ENCODE measurements around the gene LHX8.
"Not testable (repeated sequence)": the region's sequence is repeated elsewhere in the genome, so short reads cannot be mapped to it uniquely, and the experiment has no call there.

LHX8 gene

DNA sequence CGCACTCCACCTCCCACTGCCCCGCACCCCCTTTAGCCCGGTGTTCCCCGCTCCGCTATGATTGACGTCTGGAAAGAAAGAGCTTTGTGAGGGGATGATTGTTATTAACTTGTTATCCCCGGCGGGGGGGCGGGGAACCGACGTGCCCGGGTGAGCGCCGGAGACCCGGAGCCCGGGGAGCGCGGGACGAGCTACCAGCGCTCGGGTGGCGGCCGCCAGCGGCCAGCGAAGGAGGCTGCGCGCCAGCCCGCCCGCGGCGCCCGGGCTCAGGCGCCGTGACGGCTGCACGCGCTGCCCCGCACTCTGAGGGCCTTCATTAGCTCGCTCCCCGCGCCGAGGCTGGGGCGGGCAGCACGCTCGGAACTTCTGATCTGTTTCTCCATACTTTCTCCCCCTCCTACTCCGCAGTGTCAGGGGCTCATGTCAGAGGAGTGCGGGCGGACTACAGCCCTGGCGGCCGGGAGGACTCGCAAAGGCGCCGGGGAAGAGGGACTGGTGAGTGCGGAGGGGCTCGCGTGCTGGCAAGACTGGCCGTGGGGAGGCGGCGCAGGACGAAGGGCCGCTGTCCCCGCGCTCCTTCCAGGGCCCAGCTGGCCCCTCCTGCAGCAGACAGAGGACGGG, 2.1 kb downstream of the LHX8 start:
- Mint-ChIP-seq H3K27ac (ENCODE audit: low read depth) (no peak overlapping the region), H3K4me3 (peak overlapping the region; percentile 14), H3K27me3 (peaks cover 64% of the 10 kb centered on the region), H3K4me1 (no peaks in the 10 kb centered on the region), H3K36me3 (ENCODE audit: insufficient read depth) (no peaks in the 10 kb centered on the region), H3K9me3 (peaks cover 6% of the 10 kb centered on the region)
- ATAC-seq (replicated peaks; ENCODE audit: extremely low read depth, poor library complexity, severe bottlenecking) (no peak), DNase-seq (ENCODE audit: low spot score in 2 of 2) (no peak)

DNA sequence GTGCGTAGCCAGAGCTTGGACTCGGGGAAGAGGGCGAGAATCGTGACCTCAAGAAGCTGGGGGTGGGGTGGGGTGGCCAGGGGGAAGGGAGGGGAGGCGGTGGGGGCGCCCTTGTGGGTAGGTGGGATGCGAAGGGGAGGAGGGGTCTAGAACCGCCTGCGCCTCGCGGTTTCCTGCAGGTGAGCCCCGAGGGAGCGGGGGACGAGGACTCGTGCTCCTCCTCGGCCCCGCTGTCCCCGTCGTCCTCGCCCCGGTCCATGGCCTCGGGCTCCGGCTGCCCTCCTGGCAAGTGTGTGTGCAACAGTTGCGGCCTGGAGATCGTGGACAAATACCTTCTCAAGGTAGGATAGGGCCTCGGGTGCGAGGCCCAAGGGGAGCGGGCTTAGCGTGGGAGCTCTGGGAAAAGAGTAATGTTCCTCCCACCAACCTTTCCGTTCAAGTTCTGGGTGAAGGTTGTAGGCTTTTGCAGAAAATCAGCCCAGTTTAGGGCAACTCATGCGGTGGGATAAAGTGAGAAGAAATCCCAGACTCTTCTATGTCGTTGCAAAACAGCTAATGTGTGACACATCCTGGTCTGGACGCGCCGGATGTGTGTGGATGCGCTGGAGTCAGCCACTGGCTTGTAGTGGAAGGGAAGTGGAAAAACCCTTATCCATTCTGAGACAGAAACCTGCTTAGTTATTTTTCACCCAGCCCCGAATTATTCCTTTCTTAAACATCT, 2.9 kb downstream of the LHX8 start:
- Mint-ChIP-seq H3K4me1 (no peaks in the 10 kb centered on the region), H3K27me3 (peaks cover 56% of the 10 kb centered on the region), H3K27ac (ENCODE audit: low read depth) (no peak overlapping the region), H3K4me3 (no peak overlapping the region), H3K9me3 (peaks cover 6% of the 10 kb centered on the region), H3K36me3 (ENCODE audit: insufficient read depth) (no peaks in the 10 kb centered on the region)
- ATAC-seq (replicated peaks; ENCODE audit: extremely low read depth, poor library complexity, severe bottlenecking) = no peak
- no peak for DNase-seq (ENCODE audit: low spot score in 2 of 2)

DNA sequence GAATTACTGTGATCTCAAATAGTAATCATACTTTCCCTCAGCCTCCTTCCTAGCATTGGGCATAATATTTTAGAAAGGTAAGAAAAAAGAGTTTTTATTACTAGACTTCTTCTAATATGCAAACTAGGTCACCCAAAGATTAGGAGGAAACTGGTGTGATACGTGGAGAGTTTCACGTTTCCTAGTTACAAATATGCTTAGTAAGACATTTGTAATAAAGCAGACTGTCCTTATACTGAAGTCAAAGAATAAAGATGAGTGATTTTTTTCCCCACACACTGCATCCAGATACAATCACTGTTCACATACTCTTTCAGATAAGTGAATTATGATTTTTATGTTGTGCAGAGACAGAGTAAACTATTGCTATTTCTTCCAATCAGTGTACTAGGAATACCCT, 17.9 kb downstream of the LHX8 start:
- no peak for DNase-seq (ENCODE audit: low spot score in 2 of 2)
- no peaks in the 10 kb centered on the region for H3K36me3 Mint-ChIP-seq (ENCODE audit: insufficient read depth)
- H3K27ac Mint-ChIP-seq (ENCODE audit: low read depth) = no peak overlapping the region
- no peak for ATAC-seq (replicated peaks; ENCODE audit: extremely low read depth, poor library complexity, severe bottlenecking)
- no peaks in the 10 kb centered on the region for H3K27me3 Mint-ChIP-seq
- H3K4me3 Mint-ChIP-seq = no peak overlapping the region
- H3K9me3 Mint-ChIP-seq = peaks cover 5% of the 10 kb centered on the region
- no peaks in the 10 kb centered on the region for H3K4me1 Mint-ChIP-seq

DNA sequence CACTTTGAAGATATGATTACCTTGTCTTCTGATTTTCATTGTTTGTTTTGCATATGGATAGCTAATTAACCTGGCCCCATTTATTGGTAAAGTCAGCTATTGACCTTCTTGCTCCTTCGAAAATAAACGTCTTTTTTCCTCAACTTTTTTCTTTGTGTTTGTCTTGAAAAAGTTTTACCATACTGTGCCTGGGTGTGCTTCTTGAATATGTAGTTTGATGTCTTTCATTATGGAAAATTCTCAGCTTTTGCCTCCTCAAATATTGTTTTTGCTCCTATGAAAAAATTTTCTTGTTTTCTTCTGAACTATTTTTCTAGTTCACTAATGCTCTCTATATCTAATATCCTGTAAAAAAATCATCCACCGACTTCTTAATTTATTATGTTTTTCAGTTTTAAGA, 25.0 kb downstream of the LHX8 start:
- Mint-ChIP-seq H3K27me3 (no peaks in the 10 kb centered on the region), H3K27ac (ENCODE audit: low read depth) (no peak overlapping the region), H3K4me1 (no peaks in the 10 kb centered on the region), H3K4me3 (no peak overlapping the region), H3K9me3 (no peaks in the 10 kb centered on the region), H3K36me3 (ENCODE audit: insufficient read depth) (no peaks in the 10 kb centered on the region)
- no peak for ATAC-seq (replicated peaks; ENCODE audit: extremely low read depth, poor library complexity, severe bottlenecking)
- no peak for DNase-seq (ENCODE audit: low spot score in 2 of 2)

DNA sequence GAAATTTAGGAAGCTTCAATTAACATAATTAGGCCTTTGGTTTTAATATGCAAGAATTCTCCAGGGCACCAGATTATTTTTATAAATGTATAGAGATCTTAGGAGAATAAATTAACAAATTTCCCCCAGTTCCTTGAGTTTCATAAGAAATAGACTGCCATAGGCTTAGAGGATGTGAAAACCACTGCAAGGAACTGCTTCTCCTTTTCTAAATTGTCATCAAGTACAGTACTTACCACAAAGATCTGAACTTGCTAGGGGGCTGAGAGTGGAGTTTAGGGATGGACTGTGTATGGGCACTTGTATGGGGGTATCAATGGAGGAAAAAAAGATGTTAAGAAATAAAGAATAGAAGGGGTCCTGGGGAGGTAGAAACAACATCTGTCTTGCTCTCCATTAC, 31.1 kb downstream of the LHX8 start:
- Mint-ChIP-seq H3K36me3 (ENCODE audit: insufficient read depth) (no peaks in the 10 kb centered on the region), H3K9me3 (no peaks in the 10 kb centered on the region), H3K4me3 (no peak overlapping the region), H3K27ac (ENCODE audit: low read depth) (no peak overlapping the region), H3K4me1 (no peaks in the 10 kb centered on the region), H3K27me3 (no peaks in the 10 kb centered on the region)
- ATAC-seq (replicated peaks; ENCODE audit: extremely low read depth, poor library complexity, severe bottlenecking) = no peak
- DNase-seq (ENCODE audit: low spot score in 2 of 2) = no peak

DNA sequence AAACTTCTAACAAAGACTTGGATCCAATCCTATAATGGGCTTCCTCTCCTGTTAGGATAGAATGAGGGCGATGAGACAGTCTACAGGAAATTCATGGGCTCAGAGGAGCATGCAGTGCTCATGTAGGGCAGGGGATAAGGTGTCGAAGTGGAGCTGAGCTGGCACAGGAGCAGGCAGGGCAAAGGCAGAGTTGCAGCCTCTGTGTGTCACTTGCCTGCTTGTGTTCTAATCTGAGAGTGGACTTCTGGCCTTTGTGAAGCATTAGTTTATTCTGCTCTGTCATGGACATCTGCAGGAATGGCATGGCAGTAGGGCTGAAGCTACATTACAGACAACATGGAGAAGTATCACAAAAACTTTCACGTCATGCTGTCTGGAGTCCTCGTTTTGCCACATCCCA, 32.6 kb downstream of the LHX8 start:
- H3K4me3 Mint-ChIP-seq = no peak overlapping the region
- ATAC-seq (replicated peaks; ENCODE audit: extremely low read depth, poor library complexity, severe bottlenecking) = no peak

DNA sequence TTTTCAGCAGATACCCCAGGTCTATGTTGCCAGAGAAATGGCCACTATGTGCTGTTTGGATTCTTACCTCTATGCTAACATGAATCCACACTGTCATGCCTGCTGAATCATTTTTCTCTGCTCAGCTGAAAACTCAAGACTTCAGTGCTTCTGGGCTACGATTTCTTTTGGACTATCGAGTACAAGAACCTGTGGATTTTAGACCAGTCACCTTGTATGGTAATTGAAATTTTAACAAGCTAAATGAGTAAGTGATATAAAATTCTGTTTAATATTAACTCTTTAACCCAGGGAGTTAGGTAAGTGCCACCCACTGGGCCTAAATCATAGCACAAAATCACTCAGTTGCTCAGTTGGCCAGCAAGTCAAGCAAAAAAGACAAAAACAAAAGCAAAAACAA, 35.8 kb downstream of the LHX8 start:
- Mint-ChIP-seq H3K9me3 (no peaks in the 10 kb centered on the region), H3K27me3 (no peaks in the 10 kb centered on the region), H3K36me3 (ENCODE audit: insufficient read depth) (no peaks in the 10 kb centered on the region), H3K4me3 (no peak overlapping the region), H3K27ac (ENCODE audit: low read depth) (no peak overlapping the region), H3K4me1 (no peaks in the 10 kb centered on the region)
- no peak for DNase-seq (ENCODE audit: low spot score in 2 of 2)
- ATAC-seq (replicated peaks; ENCODE audit: extremely low read depth, poor library complexity, severe bottlenecking) = no peak

More for the DNA sequence above, 32.6 kb downstream of the LHX8 start:
- Mint-ChIP-seq H3K36me3 (ENCODE audit: insufficient read depth) (no peaks in the 10 kb centered on the region), H3K27me3 (no peaks in the 10 kb centered on the region), H3K4me1 (no peaks in the 10 kb centered on the region), H3K9me3 (no peaks in the 10 kb centered on the region), H3K27ac (ENCODE audit: low read depth) (no peak overlapping the region)
- no peak for DNase-seq (ENCODE audit: low spot score in 2 of 2)

DNA sequence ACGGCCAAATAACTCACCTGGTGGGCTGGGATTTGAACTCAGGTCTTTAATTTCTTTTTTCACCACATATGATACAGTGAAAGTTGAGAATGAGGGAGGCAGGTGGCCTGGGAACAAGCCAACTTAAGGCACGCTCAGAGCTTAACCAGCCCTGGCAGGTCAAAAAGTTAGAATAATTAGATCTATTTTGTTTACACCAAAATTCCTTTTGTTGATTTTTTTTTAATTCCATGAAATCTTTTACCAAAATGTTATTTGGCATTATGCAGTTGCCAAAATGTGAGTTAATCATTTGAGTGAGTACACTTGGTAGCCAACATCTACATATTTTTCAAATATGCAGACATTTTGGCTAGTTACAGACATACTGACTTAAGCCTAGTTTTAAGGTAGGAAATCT, 36.8 kb downstream of the LHX8 start:
- no peaks in the 10 kb centered on the region for H3K27me3 Mint-ChIP-seq
- no peaks in the 10 kb centered on the region for H3K4me1 Mint-ChIP-seq
- no peak overlapping the region for H3K27ac Mint-ChIP-seq (ENCODE audit: low read depth)
- no peaks in the 10 kb centered on the region for H3K36me3 Mint-ChIP-seq (ENCODE audit: insufficient read depth)
- no peaks in the 10 kb centered on the region for H3K9me3 Mint-ChIP-seq
- H3K4me3 Mint-ChIP-seq = no peak overlapping the region
- ATAC-seq (replicated peaks; ENCODE audit: extremely low read depth, poor library complexity, severe bottlenecking) (no peak), DNase-seq (ENCODE audit: low spot score in 2 of 2) (no peak)

DNA sequence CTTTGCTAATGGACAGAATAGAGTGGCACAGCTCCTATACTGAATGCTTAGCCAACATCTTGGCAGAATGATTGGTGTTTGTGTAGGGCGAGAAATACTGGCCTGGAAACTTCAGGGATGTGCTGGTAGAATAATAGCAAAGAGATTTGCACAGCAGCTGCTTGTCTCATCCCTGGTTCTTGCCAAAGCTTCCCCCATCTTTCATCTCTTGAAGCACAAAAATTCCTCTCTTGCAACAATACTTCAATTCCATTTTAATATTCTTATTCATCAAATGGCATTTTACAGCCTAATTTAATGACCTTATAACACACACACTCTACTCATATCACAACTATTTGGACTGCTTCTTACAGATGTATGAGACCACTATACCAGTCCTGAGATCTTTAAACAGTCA, 37.7 kb downstream of the LHX8 start:
- Mint-ChIP-seq H3K9me3 (no peaks in the 10 kb centered on the region), H3K4me1 (no peaks in the 10 kb centered on the region), H3K27ac (ENCODE audit: low read depth) (no peak overlapping the region), H3K4me3 (no peak overlapping the region), H3K27me3 (no peaks in the 10 kb centered on the region), H3K36me3 (ENCODE audit: insufficient read depth) (no peaks in the 10 kb centered on the region)
- DNase-seq (ENCODE audit: low spot score in 2 of 2) = no peak
- ATAC-seq (replicated peaks; ENCODE audit: extremely low read depth, poor library complexity, severe bottlenecking) = no peak

DNA sequence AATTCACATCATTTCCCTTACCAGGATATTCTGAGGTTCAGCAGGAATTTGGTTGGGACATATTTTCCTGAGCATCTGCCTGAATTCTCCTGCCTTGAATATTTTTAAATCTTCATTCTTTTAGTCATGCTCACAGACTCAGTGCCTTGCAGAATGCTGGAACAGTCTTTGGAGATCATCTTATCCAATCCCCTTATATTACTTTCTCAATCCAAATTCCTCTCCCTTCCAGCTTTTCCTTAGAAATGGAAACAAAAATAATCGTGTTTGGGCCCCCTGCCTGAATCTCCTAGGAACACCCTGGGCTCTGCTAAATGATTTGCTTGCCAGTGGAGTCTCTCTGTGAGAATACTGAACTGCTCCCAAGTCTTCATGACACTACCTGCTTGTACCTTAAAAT, 38.4 kb downstream of the LHX8 start:
- Mint-ChIP-seq H3K4me1 (no peaks in the 10 kb centered on the region), H3K9me3 (no peaks in the 10 kb centered on the region), H3K27me3 (no peaks in the 10 kb centered on the region), H3K27ac (ENCODE audit: low read depth) (no peak overlapping the region), H3K36me3 (ENCODE audit: insufficient read depth) (no peaks in the 10 kb centered on the region), H3K4me3 (no peak overlapping the region)
- ATAC-seq (replicated peaks; ENCODE audit: extremely low read depth, poor library complexity, severe bottlenecking) (no peak), DNase-seq (ENCODE audit: low spot score in 2 of 2) (no peak)

DNA sequence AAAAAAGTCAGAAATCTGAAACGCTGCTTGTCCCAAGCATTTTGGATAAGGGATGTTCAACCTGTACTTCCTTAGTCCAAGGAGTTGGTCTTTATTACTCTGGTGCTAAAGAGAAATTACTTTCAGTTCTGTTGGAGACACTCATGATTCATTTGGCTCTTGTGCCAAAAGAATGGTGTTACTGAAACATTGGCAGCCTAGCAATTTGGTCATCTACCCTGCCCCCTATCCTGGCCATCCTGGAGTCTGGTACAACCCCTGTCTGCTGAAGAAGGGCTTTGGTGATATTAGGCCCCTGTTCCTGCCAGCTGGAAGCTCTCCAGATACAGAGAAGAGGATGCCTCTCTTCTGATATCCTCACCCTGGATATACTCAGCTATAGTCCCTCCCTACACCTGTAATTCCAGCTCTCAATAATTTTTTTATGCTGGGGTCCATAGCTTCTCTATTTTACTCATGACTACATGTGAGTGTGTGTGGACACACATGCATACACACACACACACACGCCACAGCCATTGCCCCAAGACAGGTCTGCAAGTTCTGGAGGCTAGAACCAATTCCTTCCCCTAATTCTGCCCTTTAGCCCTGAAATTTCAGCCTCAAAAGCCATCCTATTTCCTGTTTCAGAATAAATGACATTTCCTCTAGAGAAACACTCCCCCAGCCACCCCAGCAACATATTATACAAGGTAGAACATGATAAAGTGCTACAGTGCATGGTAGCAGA, 40.0 kb downstream of the LHX8 start:
- Mint-ChIP-seq H3K36me3 (ENCODE audit: insufficient read depth) (no peaks in the 10 kb centered on the region), H3K4me3 (no peak overlapping the region), H3K27me3 (peaks cover 10% of the 10 kb centered on the region), H3K27ac (ENCODE audit: low read depth) (no peak overlapping the region), H3K9me3 (peaks cover 7% of the 10 kb centered on the region), H3K4me1 (no peaks in the 10 kb centered on the region)
- ATAC-seq (replicated peaks; ENCODE audit: extremely low read depth, poor library complexity, severe bottlenecking) = no peak
- no peak for DNase-seq (ENCODE audit: low spot score in 2 of 2)

DNA sequence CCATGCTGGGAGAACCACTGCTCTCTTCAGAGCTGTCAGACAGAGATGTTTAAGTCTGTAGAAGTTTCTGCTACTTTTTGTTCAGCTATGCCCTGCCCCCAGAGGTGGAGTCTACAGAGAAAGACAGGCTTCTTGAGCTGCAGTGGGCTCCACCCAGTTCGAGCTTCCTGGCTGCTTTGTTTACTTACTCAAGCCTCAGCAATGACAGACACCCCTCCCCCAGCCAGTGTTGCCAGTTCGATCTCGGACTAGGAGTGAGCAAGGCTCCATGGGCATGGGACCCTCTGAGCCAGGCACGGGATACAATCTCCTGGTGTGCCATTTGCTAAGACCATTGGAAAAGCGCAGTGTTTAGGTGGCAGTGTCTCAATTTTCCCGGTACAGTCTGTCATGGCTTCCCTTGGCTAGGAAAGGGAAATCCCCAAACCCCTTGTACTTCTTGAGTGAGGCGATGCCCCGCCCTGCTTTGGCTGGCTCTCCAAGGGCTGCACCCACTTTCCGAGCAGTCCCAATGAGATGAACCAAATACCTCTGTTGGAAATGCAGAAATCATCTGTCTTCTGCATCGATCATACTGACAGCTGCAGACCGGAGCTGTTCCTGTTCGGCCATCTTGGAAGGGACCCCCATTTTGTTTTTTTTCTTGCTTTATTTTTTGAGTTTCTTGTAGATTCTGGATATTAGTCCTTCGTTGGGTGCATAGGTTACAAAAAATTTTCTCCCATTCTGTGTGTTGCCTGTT, 47.2 kb downstream of the LHX8 start:
- Mint-ChIP-seq H3K27me3 (peaks cover 26% of the 10 kb centered on the region), H3K9me3 (peaks cover 17% of the 10 kb centered on the region)
- H3K4me1 Mint-ChIP-seq; ATAC-seq (replicated peaks; ENCODE audit: extremely low read depth, poor library complexity, severe bottlenecking); DNase-seq (ENCODE audit: low spot score in 2 of 2); H3K4me3 Mint-ChIP-seq; H3K36me3 Mint-ChIP-seq (ENCODE audit: insufficient read depth); H3K27ac Mint-ChIP-seq (ENCODE audit: low read depth): not testable (repeated sequence)

Measured in central memory CD8-positive, alpha-beta T cell (primary cell).